ENCODE measurements around the gene CPTP. TPM values are rescaled to one million over a fixed set of nuclear protein-coding genes. Genes with fewer than 3 reads are reported as not detected.

Gene CPTP
- total and polyA plus RNA-seq, 2 of the 13 experiments (the other 11 are each of a cell fraction or from before 2014, with no cell fraction given) = 5.5 to 9.3 TPM

- TF ChIP-seq, protein P1, sequence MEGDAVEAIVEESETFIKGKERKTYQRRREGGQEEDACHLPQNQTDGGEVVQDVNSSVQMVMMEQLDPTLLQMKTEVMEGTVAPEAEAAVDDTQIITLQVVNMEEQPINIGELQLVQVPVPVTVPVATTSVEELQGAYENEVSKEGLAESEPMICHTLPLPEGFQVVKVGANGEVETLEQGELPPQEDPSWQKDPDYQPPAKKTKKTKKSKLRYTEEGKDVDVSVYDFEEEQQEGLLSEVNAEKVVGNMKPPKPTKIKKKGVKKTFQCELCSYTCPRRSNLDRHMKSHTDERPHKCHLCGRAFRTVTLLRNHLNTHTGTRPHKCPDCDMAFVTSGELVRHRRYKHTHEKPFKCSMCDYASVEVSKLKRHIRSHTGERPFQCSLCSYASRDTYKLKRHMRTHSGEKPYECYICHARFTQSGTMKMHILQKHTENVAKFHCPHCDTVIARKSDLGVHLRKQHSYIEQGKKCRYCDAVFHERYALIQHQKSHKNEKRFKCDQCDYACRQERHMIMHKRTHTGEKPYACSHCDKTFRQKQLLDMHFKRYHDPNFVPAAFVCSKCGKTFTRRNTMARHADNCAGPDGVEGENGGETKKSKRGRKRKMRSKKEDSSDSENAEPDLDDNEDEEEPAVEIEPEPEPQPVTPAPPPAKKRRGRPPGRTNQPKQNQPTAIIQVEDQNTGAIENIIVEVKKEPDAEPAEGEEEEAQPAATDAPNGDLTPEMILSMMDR (CRISPR knock-in tag; IDR thresholded peaks at IDR 0.05) = peak; percentile 56
- TF ChIP-seq YEATS4 (CRISPR knock-in tag; IDR thresholded peaks at IDR 0.05; ENCODE audit: borderline replicate concordance) = no peak
- no peak for TF ChIP-seq TRIM24 (CRISPR knock-in tag; IDR thresholded peaks at IDR 0.05)
- TF ChIP-seq, protein P2, sequence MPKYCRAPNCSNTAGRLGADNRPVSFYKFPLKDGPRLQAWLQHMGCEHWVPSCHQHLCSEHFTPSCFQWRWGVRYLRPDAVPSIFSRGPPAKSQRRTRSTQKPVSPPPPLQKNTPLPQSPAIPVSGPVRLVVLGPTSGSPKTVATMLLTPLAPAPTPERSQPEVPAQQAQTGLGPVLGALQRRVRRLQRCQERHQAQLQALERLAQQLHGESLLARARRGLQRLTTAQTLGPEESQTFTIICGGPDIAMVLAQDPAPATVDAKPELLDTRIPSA (CRISPR knock-in tag; IDR thresholded peaks at IDR 0.05; ENCODE audit: borderline replicate concordance) = no peak
- TF ChIP-seq NFATC3 (CRISPR knock-in tag; IDR thresholded peaks at IDR 0.05) = no peak
- TF ChIP-seq ZBTB1 (CRISPR knock-in tag; IDR thresholded peaks at IDR 0.05; ENCODE audit: borderline replicate concordance) = no peak
- TF ChIP-seq POLR2G (IDR thresholded peaks at IDR 0.05; ENCODE audit: low read depth, low read length) = no peak
- TF ChIP-seq, protein P3, sequence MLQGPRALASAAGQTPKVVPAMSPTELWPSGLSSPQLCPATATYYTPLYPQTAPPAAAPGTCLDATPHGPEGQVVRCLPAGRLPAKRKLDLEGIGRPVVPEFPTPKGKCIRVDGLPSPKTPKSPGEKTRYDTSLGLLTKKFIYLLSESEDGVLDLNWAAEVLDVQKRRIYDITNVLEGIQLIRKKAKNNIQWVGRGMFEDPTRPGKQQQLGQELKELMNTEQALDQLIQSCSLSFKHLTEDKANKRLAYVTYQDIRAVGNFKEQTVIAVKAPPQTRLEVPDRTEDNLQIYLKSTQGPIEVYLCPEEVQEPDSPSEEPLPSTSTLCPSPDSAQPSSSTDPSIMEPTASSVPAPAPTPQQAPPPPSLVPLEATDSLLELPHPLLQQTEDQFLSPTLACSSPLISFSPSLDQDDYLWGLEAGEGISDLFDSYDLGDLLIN (CRISPR knock-in tag; IDR thresholded peaks at IDR 0.05; ENCODE audit: borderline replicate concordance) = no peak
- TF ChIP-seq JDP2 (CRISPR knock-in tag; IDR thresholded peaks at IDR 0.05; ENCODE audit: borderline replicate concordance) = no peak
- no peak for TF ChIP-seq SP1 (IDR thresholded peaks at IDR 0.05)
- no peak for TF ChIP-seq SP1 (CRISPR knock-in tag; IDR thresholded peaks at IDR 0.05)
- TF ChIP-seq ZIK1 (CRISPR knock-in tag; IDR thresholded peaks at IDR 0.05; ENCODE audit: borderline replicate concordance, low read depth) = no peak
- TF ChIP-seq REL (CRISPR knock-in tag; conservative IDR thresholded peaks at IDR 0.05) = no peak
- no peak for TF ChIP-seq MYNN (CRISPR knock-in tag; IDR thresholded peaks at IDR 0.05; ENCODE audit: low read depth)
- TF ChIP-seq, protein P4, sequence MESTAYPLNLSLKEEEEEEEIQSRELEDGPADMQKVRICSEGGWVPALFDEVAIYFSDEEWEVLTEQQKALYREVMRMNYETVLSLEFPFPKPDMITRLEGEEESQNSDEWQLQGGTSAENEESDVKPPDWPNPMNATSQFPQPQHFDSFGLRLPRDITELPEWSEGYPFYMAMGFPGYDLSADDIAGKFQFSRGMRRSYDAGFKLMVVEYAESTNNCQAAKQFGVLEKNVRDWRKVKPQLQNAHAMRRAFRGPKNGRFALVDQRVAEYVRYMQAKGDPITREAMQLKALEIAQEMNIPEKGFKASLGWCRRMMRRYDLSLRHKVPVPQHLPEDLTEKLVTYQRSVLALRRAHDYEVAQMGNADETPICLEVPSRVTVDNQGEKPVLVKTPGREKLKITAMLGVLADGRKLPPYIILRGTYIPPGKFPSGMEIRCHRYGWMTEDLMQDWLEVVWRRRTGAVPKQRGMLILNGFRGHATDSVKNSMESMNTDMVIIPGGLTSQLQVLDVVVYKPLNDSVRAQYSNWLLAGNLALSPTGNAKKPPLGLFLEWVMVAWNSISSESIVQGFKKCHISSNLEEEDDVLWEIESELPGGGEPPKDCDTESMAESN (CRISPR knock-in tag; conservative IDR thresholded peaks at IDR 0.05) = no peak
- no peak for TF ChIP-seq MATR3 (CRISPR knock-in tag; IDR thresholded peaks at IDR 0.05)
- no peak for TF ChIP-seq ZNF781 (CRISPR knock-in tag; IDR thresholded peaks at IDR 0.05; ENCODE audit: borderline replicate concordance, not compliant biosample characterization)
- no peak for TF ChIP-seq HNF1B (CRISPR knock-in tag; IDR thresholded peaks at IDR 0.05)
- no peak for TF ChIP-seq ZNF672 (CRISPR knock-in tag; IDR thresholded peaks at IDR 0.05)
- no peak for TF ChIP-seq PHB2 (IDR thresholded peaks at IDR 0.05; ENCODE audit: partially characterized antibody)
- TF ChIP-seq, protein P5, sequence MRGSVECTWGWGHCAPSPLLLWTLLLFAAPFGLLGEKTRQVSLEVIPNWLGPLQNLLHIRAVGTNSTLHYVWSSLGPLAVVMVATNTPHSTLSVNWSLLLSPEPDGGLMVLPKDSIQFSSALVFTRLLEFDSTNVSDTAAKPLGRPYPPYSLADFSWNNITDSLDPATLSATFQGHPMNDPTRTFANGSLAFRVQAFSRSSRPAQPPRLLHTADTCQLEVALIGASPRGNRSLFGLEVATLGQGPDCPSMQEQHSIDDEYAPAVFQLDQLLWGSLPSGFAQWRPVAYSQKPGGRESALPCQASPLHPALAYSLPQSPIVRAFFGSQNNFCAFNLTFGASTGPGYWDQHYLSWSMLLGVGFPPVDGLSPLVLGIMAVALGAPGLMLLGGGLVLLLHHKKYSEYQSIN (CRISPR knock-in tag; IDR thresholded peaks at IDR 0.05; ENCODE audit: borderline replicate concordance) = no peak
- TF ChIP-seq MEIS2 (CRISPR knock-in tag; IDR thresholded peaks at IDR 0.05) = no peak
- no peak for TF ChIP-seq MXI1 (IDR thresholded peaks at IDR 0.05; ENCODE audit: borderline replicate concordance, low read depth, low read length)
Measured at GRCh38 chr1:1306070-1306660, 18.4 kb upstream of the CPTP start (continued).
